CD4-positive, alpha-beta memory T cell (primary cell): ENCODE data around the gene CADM2. TPM values are rescaled to one million over a fixed set of nuclear protein-coding genes. Genes with fewer than 3 reads are reported as not detected.

Source experiments
- CTCF ChIA-PET: fragments of 350-600 bp; sonication (Branson Sonifier 250); formaldehyde crosslinking; loops from one replicate; lab custom pipeline; 2021; ENCODE audit warnings: inconsistent platforms; ENCODE audit not compliant: partially characterized antibody; lab: Charles Lee
- POLR2A ChIA-PET: fragments of 350-600 bp; sonication (Branson Sonifier 250); formaldehyde crosslinking; loops from one replicate; lab custom pipeline; 2021; ENCODE audit not compliant: partially characterized antibody; lab: Charles Lee
- DNase-seq, 5 donors: peaks; one replicate each; pipeline versions ENCODE4 v3.0.0 to v3.0.0-alpha.2; 2020 to 2022; ENCODE audit warnings: mixed read lengths in 1 of 5
- H3K27ac ChIP-seq: one replicate; pipeline ENCODE4 v1.7.0; 2013; ENCODE audit warnings: low read depth, low read length
- H3K27me3 ChIP-seq: 2 replicates; pipeline ENCODE4 v1.7.0; 2013; ENCODE audit warnings: mild to moderate bottlenecking, low read length, moderate library complexity; ENCODE audit not compliant: insufficient read depth
- H3K36me3 ChIP-seq: 2 replicates; pipeline ENCODE4 v1.7.0; 2013; ENCODE audit warnings: mild to moderate bottlenecking, low read length, moderate library complexity; ENCODE audit not compliant: insufficient read depth
- H3K4me1 ChIP-seq: 2 replicates; pipeline ENCODE4 v1.7.0; 2013; ENCODE audit warnings: mild to moderate bottlenecking, low read length, moderate library complexity; ENCODE audit not compliant: insufficient read depth
- H3K4me3 ChIP-seq, 2 donors: one replicate each; pipeline ENCODE4 v1.7.0; 2013; ENCODE audit warnings: low read length in 2 of 2, mild to moderate bottlenecking in 1 of 2
- H3K9me3 ChIP-seq, 2 donors: one replicate each; pipeline ENCODE4 v1.7.0; 2013; ENCODE audit warnings: low read length in 2 of 2, control low read depth in 1 of 2; ENCODE audit not compliant: control insufficient read depth in 1 of 2
- H3K27ac Mint-ChIP-seq, 7 donors: one replicate each; pipeline ENCODE4 v1.8.0; 2020 to 2021; ENCODE audit warnings: mixed read lengths in 7 of 7, mild to moderate bottlenecking in 6 of 7, inconsistent platforms in 3 of 7, moderate library complexity in 3 of 7
- H3K27me3 Mint-ChIP-seq, 2 donors: one replicate each; pipeline ENCODE4 v1.8.0; 2020 to 2021; ENCODE audit warnings: mixed read lengths in 2 of 2
- H3K36me3 Mint-ChIP-seq, 2 donors: one replicate each; pipeline ENCODE4 v1.8.0; 2020 to 2021; ENCODE audit warnings: mixed read lengths in 2 of 2, inconsistent platforms in 1 of 2, mild to moderate bottlenecking in 1 of 2
- H3K4me1 Mint-ChIP-seq, 4 donors: one replicate each; pipeline ENCODE4 v1.8.0; 2020 to 2021; ENCODE audit warnings: mixed read lengths in 4 of 4, mild to moderate bottlenecking in 1 of 4
- H3K4me3 Mint-ChIP-seq, 8 donors: one replicate each; pipeline ENCODE4 v1.8.0; 2020 to 2021; ENCODE audit warnings: mixed read lengths in 8 of 8, mild to moderate bottlenecking in 7 of 8, moderate library complexity in 6 of 8, inconsistent platforms in 3 of 8
- H3K9me3 Mint-ChIP-seq, 8 donors: one replicate each; pipeline ENCODE4 v1.8.0; 2020 to 2021; ENCODE audit warnings: mixed read lengths in 8 of 8, mild to moderate bottlenecking in 5 of 8, inconsistent platforms in 3 of 8, moderate library complexity in 1 of 8
- intact Hi-C: fragments of 100-400 bp; cut with micrococcal nuclease; formaldehyde crosslinking; loops from one replicate; pipeline ENCODE4 v1.15.1; 2023
- polyA plus RNA-seq, 2 donors: library from polyadenylated mRNA; unstranded; fragments of 300-500 nt; fragmentation: Illumina TruSeq; gene quantifications; one replicate each; pipeline ENCODE4 v1.2.3, GENCODE V29; 2021
- total RNA-seq, 2 experiments: library from RNA; stranded (reverse); gene quantifications; one replicate each; pipeline ENCODE4 v1.2.3, GENCODE V29; 2021

CADM2 gene
- total and polyA plus RNA-seq, 4 experiments from 2014 or later: 0.21 to 0.38 TPM; not detected in 2

DNA sequence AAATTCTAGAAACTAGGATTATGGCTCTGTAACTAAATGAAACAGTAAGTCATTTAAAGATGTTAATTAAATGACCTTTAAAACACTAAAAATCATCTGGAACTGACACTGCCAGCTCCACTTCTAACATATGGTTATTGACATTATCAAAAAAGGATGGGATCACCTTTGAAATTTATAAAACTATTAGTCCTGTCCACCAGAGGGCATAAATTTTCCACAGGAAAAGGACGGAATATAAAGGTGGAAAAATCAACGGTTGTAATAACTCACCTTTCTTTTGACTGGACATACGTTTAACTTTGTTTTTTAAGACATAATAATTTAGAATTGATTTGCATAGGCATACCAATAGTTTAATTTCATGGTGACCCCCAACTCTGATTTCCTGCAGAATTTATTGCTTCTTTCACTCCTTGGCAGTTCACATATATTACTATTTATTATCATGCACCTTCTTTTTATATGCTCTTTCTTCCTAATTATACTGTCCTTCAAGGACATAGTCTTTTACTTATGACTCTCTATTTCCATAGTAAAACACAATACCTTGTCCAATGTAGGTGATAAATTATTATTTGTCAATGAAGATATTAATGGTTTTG is 345.7 kb downstream of the CADM2 start:
- Mint-ChIP-seq H3K4me1 (no peaks in the 10 kb centered on the region), H3K9me3 (peaks cover 0 to 15% (median 4%) of the 10 kb centered on the region in 8 donors), H3K36me3 (no peaks in the 10 kb centered on the region), H3K4me3 (no peak overlapping the region), H3K27ac (no peak overlapping the region), H3K27me3 (no peaks in the 10 kb centered on the region)
- POLR2A ChIA-PET: no interaction called here
- Histone ChIP-seq H3K9me3 (no peaks in the 10 kb centered on the region), H3K4me3 (no peak overlapping the region), H3K27me3 (no peaks in the 10 kb centered on the region), H3K36me3 (no peaks in the 10 kb centered on the region), H3K27ac (no peak overlapping the region), H3K4me1 (no peaks in the 10 kb centered on the region)
- intact Hi-C loops: no loop called here
- no peak for DNase-seq
- CTCF ChIA-PET: no interaction called here

DNA sequence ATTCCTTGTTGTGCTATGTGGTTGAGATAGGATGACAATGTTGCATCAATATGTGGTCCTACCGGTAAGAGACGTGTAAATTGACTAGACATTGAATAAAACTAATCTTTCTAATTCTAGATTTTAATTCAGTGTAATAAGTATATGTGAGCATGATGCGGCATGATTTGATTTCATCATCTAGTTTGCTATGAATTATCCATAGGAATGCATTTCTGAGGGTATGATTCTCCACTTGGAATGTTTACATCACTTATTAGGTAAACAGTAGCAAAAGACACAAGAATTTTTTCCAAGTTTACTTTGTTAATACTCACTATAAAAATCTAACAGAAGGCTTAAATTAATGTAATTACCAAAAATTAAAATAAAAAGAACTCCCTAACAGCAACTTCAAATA is 353.5 kb downstream of the CADM2 start:
- Mint-ChIP-seq H3K4me1 (no peaks in the 10 kb centered on the region), H3K36me3 (no peaks in the 10 kb centered on the region), H3K4me3 (no peak overlapping the region), H3K27me3 (no peaks in the 10 kb centered on the region), H3K9me3 (peaks cover 2 to 9% (median 3%) of the 10 kb centered on the region in 8 donors), H3K27ac (no peak overlapping the region)
- Histone ChIP-seq H3K36me3 (no peaks in the 10 kb centered on the region), H3K9me3 (no peaks in the 10 kb centered on the region), H3K4me3 (no peak overlapping the region), H3K27me3 (no peaks in the 10 kb centered on the region), H3K4me1 (no peaks in the 10 kb centered on the region), H3K27ac (no peak overlapping the region)
- no peak for DNase-seq
- POLR2A ChIA-PET: no interaction called here
- intact Hi-C loops: no loop called here
- CTCF ChIA-PET: no interaction called here

DNA sequence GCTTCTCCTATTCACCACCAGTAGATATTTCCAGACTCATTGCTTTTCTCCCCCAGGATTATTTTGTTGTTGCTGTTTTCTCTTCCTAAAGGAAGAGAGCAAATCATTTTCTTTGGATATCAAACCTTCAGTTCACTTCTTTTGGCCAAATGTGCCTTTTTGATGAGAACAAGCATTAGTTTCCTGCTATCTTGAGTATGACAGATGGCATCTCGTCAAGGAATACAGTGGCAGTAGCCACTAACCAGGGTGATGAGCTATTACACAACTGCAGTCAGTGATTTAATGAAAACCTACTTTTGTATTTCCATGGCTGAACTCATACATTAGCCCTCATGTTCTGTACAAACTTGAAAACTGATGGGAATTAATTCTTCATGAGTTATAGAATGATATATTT is 354.6 kb downstream of the CADM2 start:
- H3K27ac Mint-ChIP-seq: no peak overlapping the region
- intact Hi-C loops: no loop called here
- peaks cover 2 to 6% (median 3%) of the 10 kb centered on the region in 8 donors for H3K9me3 Mint-ChIP-seq
- Histone ChIP-seq H3K9me3 (no peaks in the 10 kb centered on the region), H3K27me3 (no peaks in the 10 kb centered on the region), H3K4me3 (no peak overlapping the region), H3K36me3 (no peaks in the 10 kb centered on the region), H3K27ac (no peak overlapping the region), H3K4me1 (no peaks in the 10 kb centered on the region)
- H3K36me3 Mint-ChIP-seq: no peaks in the 10 kb centered on the region
- POLR2A ChIA-PET: no interaction called here
- DNase-seq: no peak
- H3K27me3 Mint-ChIP-seq: no peaks in the 10 kb centered on the region
- CTCF ChIA-PET: no interaction called here
- H3K4me1 Mint-ChIP-seq: no peaks in the 10 kb centered on the region
- H3K4me3 Mint-ChIP-seq: no peak overlapping the region

DNA sequence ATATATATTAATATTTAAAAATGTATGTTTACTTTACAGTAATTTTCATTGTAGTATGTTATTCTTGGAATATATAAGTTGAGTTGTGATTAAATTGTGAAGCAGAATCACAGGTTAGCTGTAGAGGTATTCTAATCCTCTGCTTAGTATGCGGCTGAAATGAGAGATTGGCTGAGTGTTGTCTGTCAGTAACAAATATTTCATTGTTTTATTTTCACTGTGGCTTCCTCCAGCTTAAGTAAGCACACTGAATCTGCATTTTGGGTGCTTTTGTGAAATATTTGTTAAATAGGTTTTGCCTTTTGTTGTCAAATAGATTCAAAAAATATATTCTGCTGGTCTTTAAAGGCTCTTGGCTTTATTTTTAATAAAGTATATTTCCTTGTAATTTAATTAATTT is 357.5 kb downstream of the CADM2 start:
- H3K27ac Mint-ChIP-seq: no peak overlapping the region

DNA sequence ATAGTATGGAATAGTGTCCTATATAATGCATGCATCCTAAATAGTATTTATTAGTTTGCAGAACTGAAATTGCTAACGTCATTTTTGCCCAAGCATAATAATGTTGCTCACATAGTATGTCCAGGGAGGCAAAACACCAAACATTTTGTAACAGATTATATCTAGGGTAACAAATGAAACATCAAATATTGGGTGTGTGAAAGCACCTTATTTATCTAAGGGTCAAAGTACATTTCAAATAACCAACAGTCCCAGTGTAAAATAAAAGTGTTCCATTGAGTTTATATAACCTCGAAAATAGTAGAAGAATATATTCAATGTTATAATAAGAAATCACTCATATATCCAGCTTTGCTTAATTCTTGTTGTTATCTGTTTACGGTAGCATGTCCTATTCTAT is 363.1 kb downstream of the CADM2 start:
- Mint-ChIP-seq H3K4me3 (no peak overlapping the region), H3K9me3 (peaks cover 0 to 11% (median 3%) of the 10 kb centered on the region in 8 donors), H3K27me3 (no peaks in the 10 kb centered on the region), H3K36me3 (no peaks in the 10 kb centered on the region), H3K4me1 (no peaks in the 10 kb centered on the region), H3K27ac (no peak overlapping the region)
- Histone ChIP-seq H3K36me3 (no peaks in the 10 kb centered on the region), H3K27ac (no peak overlapping the region), H3K27me3 (no peaks in the 10 kb centered on the region), H3K9me3 (no peaks in the 10 kb centered on the region), H3K4me1 (no peaks in the 10 kb centered on the region), H3K4me3 (no peak overlapping the region)
- intact Hi-C loops: no loop called here
- ChIA-PET POLR2A (no interaction called here), CTCF (no interaction called here)
- no peak for DNase-seq

More for the DNA sequence above, 357.5 kb downstream of the CADM2 start:
- H3K9me3 Mint-ChIP-seq: peaks cover 0 to 6% (median 3%) of the 10 kb centered on the region in 8 donors
- DNase-seq: no peak
- H3K4me1 Mint-ChIP-seq: no peaks in the 10 kb centered on the region
- no peak overlapping the region for H3K4me3 Mint-ChIP-seq
- POLR2A ChIA-PET: no interaction called here
- Histone ChIP-seq H3K36me3 (no peaks in the 10 kb centered on the region), H3K4me1 (no peaks in the 10 kb centered on the region), H3K9me3 (no peaks in the 10 kb centered on the region), H3K4me3 (no peak overlapping the region), H3K27me3 (no peaks in the 10 kb centered on the region), H3K27ac (no peak overlapping the region)
- no peaks in the 10 kb centered on the region for H3K36me3 Mint-ChIP-seq
- no peaks in the 10 kb centered on the region for H3K27me3 Mint-ChIP-seq
- intact Hi-C loops: no loop called here
- CTCF ChIA-PET: no interaction called here

DNA sequence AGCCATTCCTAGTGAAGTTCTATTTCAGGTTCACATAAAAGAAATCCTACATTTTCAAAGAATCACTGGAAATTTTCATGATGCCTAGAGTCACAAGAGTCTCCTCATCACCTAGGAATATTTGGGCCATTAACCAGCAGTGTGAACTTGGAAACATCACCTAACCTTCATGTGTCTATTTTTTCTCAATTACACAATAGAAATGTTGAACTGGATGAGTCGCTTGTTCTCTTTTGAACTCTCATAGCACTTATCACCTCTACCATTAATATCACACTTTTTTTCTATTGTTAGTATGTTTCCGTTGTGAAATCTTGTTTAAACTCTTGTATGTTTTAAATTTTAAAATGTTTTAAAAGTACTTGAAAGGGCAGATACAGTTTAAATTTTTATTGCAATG is 371.3 kb downstream of the CADM2 start:
- Mint-ChIP-seq H3K27ac (no peak overlapping the region), H3K9me3 (peaks cover 0 to 9% (median 4%) of the 10 kb centered on the region in 8 donors), H3K4me1 (no peaks in the 10 kb centered on the region), H3K27me3 (no peaks in the 10 kb centered on the region), H3K4me3 (no peak overlapping the region), H3K36me3 (no peaks in the 10 kb centered on the region)
- Histone ChIP-seq H3K4me3 (no peak overlapping the region), H3K27me3 (no peaks in the 10 kb centered on the region), H3K36me3 (no peaks in the 10 kb centered on the region), H3K27ac (no peak overlapping the region), H3K9me3 (no peaks in the 10 kb centered on the region), H3K4me1 (no peaks in the 10 kb centered on the region)
- ChIA-PET POLR2A (no interaction called here), CTCF (no interaction called here)
- intact Hi-C loops: no loop called here
- no peak for DNase-seq

DNA sequence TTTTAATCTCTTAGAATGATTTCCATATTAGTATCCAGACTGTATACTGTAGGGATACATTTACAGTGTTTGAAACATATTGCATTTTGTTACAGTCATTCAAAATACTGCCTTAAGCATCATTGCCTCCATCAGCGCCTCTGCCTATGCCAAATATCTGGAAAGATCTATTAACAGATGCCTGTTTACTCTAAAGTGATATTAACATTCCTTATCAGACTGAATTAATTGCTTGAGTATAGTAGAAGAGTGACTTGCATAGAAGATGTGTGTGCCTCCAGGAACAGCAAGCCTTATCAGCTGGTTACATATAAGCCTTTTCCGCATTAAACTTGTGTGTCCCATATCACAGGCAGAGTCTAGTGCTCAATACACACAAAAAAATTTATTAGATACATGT is 379.1 kb downstream of the CADM2 start:
- Mint-ChIP-seq H3K4me1 (no peaks in the 10 kb centered on the region), H3K36me3 (no peaks in the 10 kb centered on the region), H3K9me3 (peaks cover 0 to 6% (median 2%) of the 10 kb centered on the region in 8 donors), H3K27me3 (no peaks in the 10 kb centered on the region), H3K27ac (no peak overlapping the region), H3K4me3 (no peak overlapping the region)
- DNase-seq: no peak
- intact Hi-C loops: no loop called here
- H3K36me3 ChIP-seq: no peaks in the 10 kb centered on the region
- H3K9me3 ChIP-seq: no peaks in the 10 kb centered on the region
- ChIA-PET POLR2A (no interaction called here), CTCF (no interaction called here)
- H3K27me3 ChIP-seq: no peaks in the 10 kb centered on the region
- H3K4me3 ChIP-seq: no peak overlapping the region
- no peak overlapping the region for H3K27ac ChIP-seq
- no peaks in the 10 kb centered on the region for H3K4me1 ChIP-seq

DNA sequence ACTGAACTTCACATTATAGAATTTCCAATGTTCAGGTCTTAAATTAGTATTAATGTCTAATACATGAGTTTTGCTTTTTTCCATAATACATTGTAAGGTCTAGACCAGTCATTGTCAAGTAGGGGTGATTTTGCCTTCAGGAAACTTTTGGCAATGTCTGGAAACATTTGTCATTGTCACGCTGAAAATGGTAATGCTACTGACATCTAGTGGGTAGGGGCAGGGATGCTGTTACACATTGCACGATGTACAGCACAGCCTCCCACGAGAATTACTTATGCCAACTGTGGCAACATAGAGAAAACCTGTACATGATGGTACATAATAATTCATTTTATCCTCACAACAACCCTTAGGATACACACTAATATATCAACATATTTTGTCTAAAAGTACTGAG is 384.1 kb downstream of the CADM2 start:
- Mint-ChIP-seq H3K4me1 (no peaks in the 10 kb centered on the region), H3K9me3 (peaks cover 0 to 10% (median 2%) of the 10 kb centered on the region in 8 donors), H3K4me3 (no peak overlapping the region), H3K36me3 (no peaks in the 10 kb centered on the region), H3K27me3 (no peaks in the 10 kb centered on the region), H3K27ac (no peak overlapping the region)
- Histone ChIP-seq H3K9me3 (no peaks in the 10 kb centered on the region), H3K4me3 (no peak overlapping the region), H3K27ac (no peak overlapping the region), H3K4me1 (no peaks in the 10 kb centered on the region), H3K36me3 (no peaks in the 10 kb centered on the region), H3K27me3 (no peaks in the 10 kb centered on the region)
- ChIA-PET CTCF (no interaction called here), POLR2A (no interaction called here)
- DNase-seq: no peak
- intact Hi-C loops: no loop called here
